ENCODE data around the gene FTH1. TPM values are rescaled to one million over a fixed set of nuclear protein-coding genes. Genes with fewer than 3 reads are reported as not detected.
A peak's percentile ranks its signal among the peaks of the same experiment; 100 is the strongest.

The FTH1 gene
- total and polyA plus RNA-seq, 2 of the 8 experiments (the other 6 are each of a cell fraction or from before 2014, with no cell fraction given): 1,153 to 1,461 TPM

GRCh38 chr11:61949169-61950034, 18.0 kb downstream of the FTH1 start (continued):
- TF ChIP-seq, protein P1, sequence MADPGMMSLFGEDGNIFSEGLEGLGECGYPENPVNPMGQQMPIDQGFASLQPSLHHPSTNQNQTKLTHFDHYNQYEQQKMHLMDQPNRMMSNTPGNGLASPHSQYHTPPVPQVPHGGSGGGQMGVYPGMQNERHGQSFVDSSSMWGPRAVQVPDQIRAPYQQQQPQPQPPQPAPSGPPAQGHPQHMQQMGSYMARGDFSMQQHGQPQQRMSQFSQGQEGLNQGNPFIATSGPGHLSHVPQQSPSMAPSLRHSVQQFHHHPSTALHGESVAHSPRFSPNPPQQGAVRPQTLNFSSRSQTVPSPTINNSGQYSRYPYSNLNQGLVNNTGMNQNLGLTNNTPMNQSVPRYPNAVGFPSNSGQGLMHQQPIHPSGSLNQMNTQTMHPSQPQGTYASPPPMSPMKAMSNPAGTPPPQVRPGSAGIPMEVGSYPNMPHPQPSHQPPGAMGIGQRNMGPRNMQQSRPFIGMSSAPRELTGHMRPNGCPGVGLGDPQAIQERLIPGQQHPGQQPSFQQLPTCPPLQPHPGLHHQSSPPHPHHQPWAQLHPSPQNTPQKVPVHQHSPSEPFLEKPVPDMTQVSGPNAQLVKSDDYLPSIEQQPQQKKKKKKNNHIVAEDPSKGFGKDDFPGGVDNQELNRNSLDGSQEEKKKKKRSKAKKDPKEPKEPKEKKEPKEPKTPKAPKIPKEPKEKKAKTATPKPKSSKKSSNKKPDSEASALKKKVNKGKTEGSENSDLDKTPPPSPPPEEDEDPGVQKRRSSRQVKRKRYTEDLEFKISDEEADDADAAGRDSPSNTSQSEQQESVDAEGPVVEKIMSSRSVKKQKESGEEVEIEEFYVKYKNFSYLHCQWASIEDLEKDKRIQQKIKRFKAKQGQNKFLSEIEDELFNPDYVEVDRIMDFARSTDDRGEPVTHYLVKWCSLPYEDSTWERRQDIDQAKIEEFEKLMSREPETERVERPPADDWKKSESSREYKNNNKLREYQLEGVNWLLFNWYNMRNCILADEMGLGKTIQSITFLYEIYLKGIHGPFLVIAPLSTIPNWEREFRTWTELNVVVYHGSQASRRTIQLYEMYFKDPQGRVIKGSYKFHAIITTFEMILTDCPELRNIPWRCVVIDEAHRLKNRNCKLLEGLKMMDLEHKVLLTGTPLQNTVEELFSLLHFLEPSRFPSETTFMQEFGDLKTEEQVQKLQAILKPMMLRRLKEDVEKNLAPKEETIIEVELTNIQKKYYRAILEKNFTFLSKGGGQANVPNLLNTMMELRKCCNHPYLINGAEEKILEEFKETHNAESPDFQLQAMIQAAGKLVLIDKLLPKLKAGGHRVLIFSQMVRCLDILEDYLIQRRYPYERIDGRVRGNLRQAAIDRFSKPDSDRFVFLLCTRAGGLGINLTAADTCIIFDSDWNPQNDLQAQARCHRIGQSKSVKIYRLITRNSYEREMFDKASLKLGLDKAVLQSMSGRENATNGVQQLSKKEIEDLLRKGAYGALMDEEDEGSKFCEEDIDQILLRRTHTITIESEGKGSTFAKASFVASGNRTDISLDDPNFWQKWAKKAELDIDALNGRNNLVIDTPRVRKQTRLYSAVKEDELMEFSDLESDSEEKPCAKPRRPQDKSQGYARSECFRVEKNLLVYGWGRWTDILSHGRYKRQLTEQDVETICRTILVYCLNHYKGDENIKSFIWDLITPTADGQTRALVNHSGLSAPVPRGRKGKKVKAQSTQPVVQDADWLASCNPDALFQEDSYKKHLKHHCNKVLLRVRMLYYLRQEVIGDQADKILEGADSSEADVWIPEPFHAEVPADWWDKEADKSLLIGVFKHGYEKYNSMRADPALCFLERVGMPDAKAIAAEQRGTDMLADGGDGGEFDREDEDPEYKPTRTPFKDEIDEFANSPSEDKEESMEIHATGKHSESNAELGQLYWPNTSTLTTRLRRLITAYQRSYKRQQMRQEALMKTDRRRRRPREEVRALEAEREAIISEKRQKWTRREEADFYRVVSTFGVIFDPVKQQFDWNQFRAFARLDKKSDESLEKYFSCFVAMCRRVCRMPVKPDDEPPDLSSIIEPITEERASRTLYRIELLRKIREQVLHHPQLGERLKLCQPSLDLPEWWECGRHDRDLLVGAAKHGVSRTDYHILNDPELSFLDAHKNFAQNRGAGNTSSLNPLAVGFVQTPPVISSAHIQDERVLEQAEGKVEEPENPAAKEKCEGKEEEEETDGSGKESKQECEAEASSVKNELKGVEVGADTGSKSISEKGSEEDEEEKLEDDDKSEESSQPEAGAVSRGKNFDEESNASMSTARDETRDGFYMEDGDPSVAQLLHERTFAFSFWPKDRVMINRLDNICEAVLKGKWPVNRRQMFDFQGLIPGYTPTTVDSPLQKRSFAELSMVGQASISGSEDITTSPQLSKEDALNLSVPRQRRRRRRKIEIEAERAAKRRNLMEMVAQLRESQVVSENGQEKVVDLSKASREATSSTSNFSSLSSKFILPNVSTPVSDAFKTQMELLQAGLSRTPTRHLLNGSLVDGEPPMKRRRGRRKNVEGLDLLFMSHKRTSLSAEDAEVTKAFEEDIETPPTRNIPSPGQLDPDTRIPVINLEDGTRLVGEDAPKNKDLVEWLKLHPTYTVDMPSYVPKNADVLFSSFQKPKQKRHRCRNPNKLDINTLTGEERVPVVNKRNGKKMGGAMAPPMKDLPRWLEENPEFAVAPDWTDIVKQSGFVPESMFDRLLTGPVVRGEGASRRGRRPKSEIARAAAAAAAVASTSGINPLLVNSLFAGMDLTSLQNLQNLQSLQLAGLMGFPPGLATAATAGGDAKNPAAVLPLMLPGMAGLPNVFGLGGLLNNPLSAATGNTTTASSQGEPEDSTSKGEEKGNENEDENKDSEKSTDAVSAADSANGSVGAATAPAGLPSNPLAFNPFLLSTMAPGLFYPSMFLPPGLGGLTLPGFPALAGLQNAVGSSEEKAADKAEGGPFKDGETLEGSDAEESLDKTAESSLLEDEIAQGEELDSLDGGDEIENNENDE (IDR thresholded peaks at IDR 0.05; ENCODE audit: insufficient replicate concordance, low read length): no peak
- TF ChIP-seq SIN3A (conservative IDR thresholded peaks at IDR 0.05 in 1 of 2, IDR thresholded peaks at IDR 0.05 in 1 of 2; ENCODE audit: low read depth in 1 of 2, low read length in 2 of 2): no peak
- peak; percentile 49; the same call in 1 of the 2 replicates for TF ChIP-seq JUND (IDR thresholded peaks at IDR 0.05; ENCODE audit: low read length)
- TF ChIP-seq POU5F1 (IDR thresholded peaks at IDR 0.05; ENCODE audit: low read depth, low read length): no peak
- peak; percentile 48; the same call in 1 of the 2 replicates for TF ChIP-seq TBP (IDR thresholded peaks at IDR 0.05; ENCODE audit: low read depth, low read length)
- peak; percentile 94 for TF ChIP-seq CEBPB (IDR thresholded peaks at IDR 0.05; ENCODE audit: low read depth, low read length)
- TF ChIP-seq POLR2AphosphoS5 (IDR thresholded peaks at IDR 0.05; ENCODE audit: low read depth, low read length): no peak; the same call in 1 of the 2 replicates
- TF ChIP-seq SUZ12 (IDR thresholded peaks at IDR 0.05; ENCODE audit: low read length): no peak
- TF ChIP-seq GTF2F1 (IDR thresholded peaks at IDR 0.05; ENCODE audit: borderline replicate concordance, low read depth, low read length): no peak

Measured in H1 (cell line).